Osteocyte (in vitro differentiated cells): ENCODE results near the gene CD274. TPM values are rescaled to one million over a fixed set of nuclear protein-coding genes. Genes with fewer than 3 reads are reported as not detected.

Experiments used
- DNase-seq: peaks from one replicate; pipeline ENCODE4 v3.0.0; 2021; ENCODE audit warnings: mixed read lengths; ENCODE audit not compliant: unreplicated experiment; ENCODE audit errors: extremely low spot score
- H3K27ac Mint-ChIP-seq: one replicate; pipeline ENCODE4 v1.8.0; 2021; ENCODE audit warnings: mild to moderate bottlenecking, mixed read lengths; ENCODE audit not compliant: unreplicated experiment
- H3K27me3 Mint-ChIP-seq: one replicate; pipeline ENCODE4 v1.8.0; 2021; ENCODE audit warnings: mixed read lengths; ENCODE audit not compliant: unreplicated experiment
- H3K36me3 Mint-ChIP-seq: one replicate; pipeline ENCODE4 v1.8.0; 2021; ENCODE audit warnings: mixed read lengths; ENCODE audit not compliant: unreplicated experiment
- H3K4me1 Mint-ChIP-seq: one replicate; pipeline ENCODE4 v1.8.0; 2021; ENCODE audit warnings: mixed read lengths; ENCODE audit not compliant: unreplicated experiment
- H3K4me3 Mint-ChIP-seq: one replicate; pipeline ENCODE4 v1.8.0; 2021; ENCODE audit warnings: mild to moderate bottlenecking, moderate library complexity, mixed read lengths; ENCODE audit not compliant: unreplicated experiment
- H3K9me3 Mint-ChIP-seq: one replicate; pipeline ENCODE4 v1.8.0; 2021; ENCODE audit warnings: mixed read lengths; ENCODE audit not compliant: unreplicated experiment
- total RNA-seq: library from RNA; stranded (reverse); gene quantifications from 2 replicates; pipeline ENCODE4 v1.2.1, GENCODE V29; 2021
- TF ChIP-seq, protein P1 (sequence below): fragments of 200-600 bp; sonication (generic); IDR thresholded peaks from 2 replicates; pipeline ENCODE4 v1.5.0; 2021; ENCODE audit warnings: antibody characterized with exemption, mild to moderate bottlenecking, moderate library complexity

The CD274 gene
- total RNA-seq, 1 donor from 2014 or later = 0.43 TPM

DNA sequence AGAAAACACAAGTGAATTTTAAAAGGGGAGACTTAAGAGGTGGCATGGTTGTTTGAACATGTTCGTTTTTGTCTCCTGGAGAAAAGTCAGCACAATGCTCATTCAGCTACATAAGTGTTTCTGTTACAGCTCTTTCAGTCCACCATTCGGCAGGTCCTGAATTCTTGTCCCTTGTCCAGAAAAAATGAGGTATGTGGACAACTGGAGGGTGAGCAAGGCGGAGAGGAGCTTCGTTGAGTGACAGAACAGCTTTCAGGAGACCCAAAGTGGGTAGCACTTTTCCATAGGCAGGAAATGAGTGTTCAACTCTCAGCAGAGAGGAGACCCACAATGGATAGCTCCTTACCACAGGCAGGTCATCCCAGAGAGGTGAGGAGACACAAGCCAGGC, 64.9 kb downstream of the CD274 start:
- Mint-ChIP-seq H3K9me3 (no peaks in the 10 kb centered on the region), H3K4me3 (no peak overlapping the region), H3K27ac (no peak overlapping the region), H3K4me1 (peaks cover 33% of the 10 kb centered on the region), H3K27me3 (no peaks in the 10 kb centered on the region), H3K36me3 (no peaks in the 10 kb centered on the region)
- TF ChIP-seq, protein P1, sequence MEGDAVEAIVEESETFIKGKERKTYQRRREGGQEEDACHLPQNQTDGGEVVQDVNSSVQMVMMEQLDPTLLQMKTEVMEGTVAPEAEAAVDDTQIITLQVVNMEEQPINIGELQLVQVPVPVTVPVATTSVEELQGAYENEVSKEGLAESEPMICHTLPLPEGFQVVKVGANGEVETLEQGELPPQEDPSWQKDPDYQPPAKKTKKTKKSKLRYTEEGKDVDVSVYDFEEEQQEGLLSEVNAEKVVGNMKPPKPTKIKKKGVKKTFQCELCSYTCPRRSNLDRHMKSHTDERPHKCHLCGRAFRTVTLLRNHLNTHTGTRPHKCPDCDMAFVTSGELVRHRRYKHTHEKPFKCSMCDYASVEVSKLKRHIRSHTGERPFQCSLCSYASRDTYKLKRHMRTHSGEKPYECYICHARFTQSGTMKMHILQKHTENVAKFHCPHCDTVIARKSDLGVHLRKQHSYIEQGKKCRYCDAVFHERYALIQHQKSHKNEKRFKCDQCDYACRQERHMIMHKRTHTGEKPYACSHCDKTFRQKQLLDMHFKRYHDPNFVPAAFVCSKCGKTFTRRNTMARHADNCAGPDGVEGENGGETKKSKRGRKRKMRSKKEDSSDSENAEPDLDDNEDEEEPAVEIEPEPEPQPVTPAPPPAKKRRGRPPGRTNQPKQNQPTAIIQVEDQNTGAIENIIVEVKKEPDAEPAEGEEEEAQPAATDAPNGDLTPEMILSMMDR = no peak
- no peak for DNase-seq

DNA sequence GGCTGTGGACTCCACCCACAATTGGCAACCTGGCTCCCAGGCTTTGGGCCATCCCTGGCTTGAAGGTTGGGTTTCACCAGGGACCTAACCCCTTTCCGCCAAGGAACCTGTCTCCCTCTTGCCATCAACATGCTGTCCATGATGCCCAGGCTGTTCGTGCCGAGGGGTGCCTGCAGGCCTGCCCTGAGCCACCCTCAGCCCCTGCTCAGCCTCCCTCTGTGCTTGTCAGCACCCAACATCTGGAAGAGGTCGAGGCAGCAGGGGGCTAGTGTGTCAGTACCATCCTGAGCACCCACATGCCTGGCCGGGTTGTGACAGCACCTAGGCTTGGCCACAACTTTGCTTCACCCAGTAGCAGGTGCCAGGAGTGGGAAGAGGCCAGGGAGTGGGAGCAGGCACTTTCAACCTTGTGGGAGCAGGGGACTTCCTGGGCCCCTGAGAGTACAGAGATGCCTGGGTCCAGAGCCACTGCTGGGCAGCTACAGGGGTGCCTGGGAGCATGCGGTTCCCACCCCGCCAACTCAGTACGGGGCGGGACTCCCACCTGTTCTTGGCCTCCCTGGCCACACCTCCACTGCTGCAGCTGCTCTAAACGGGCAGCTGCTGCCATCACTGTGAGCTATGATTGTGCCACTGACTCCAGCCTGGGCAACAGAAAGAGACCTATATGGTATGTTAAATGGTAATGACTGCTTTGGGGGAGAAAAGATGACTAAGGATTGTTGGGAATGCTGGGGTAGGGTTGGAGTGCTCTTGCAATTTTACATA, 66.3 kb downstream of the CD274 start:
- TF ChIP-seq, protein P1 = no peak
- H3K4me1 Mint-ChIP-seq = peaks cover 19% of the 10 kb centered on the region
- no peaks in the 10 kb centered on the region for H3K27me3 Mint-ChIP-seq
- DNase-seq = no peak
- no peaks in the 10 kb centered on the region for H3K36me3 Mint-ChIP-seq
- H3K27ac Mint-ChIP-seq = no peak overlapping the region
- H3K9me3 Mint-ChIP-seq = no peaks in the 10 kb centered on the region
- H3K4me3 Mint-ChIP-seq = no peak overlapping the region

DNA sequence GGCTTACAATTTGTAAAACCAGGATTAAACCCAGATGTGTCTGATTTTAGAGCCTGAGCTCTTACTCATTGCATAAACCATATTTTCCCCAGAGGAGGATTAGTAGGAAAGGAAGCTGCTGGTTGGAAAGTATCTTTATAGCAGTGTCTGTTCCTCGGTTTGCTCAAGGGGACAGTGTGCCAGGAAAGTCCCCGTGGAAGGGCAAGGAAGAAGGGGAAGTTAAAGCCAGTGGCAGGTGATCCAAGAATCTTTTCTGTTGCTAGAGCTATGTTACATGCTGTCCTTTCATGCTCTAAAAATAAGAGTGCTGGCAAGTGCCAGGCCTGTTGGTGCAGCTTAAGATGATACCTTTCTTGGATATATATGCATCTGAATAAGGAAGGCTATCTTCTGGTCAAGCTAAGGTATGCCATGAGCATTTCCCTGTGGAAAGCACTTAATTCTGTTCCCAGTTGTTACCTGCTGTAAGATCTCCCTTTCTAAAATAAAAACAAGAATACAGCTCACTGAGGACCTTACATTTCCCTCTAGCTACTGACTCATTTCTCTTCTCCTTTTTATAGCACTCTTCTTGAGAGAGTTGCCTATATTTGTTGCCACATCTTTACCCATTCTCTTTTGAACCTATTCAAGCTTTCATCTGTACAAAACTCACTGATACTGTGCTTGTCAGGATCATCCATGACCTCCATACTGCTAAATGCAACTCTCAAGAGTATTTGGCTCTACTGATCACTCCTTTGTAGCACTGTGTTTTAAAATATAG, 68.0 kb downstream of the CD274 start:
- Mint-ChIP-seq H3K4me1 (peaks cover 11% of the 10 kb centered on the region), H3K36me3 (peaks cover under 1% of the 10 kb centered on the region), H3K27ac (no peak overlapping the region), H3K4me3 (no peak overlapping the region), H3K9me3 (no peaks in the 10 kb centered on the region), H3K27me3 (no peaks in the 10 kb centered on the region)
- TF ChIP-seq, protein P1 = no peak
- DNase-seq = no peak

DNA sequence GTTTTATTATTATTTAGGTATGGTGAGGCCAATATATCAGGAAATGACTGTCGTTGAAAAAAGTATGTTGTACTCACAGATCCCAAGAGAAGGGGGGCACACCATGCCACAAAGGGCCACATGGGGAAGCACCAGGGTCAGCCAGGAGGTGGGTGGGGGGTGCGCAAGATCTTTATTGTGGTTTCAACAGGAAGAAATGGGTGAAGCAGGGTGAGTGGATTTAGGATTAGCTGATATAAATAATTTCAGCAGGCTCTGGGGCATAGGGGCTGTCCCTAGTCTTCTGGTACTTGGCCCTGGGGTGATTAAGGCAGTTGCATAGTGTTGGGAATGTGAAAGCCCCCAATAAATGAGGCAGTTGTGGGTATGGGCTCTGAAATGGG, 68.6 kb downstream of the CD274 start:
- Mint-ChIP-seq H3K27me3 (no peaks in the 10 kb centered on the region), H3K36me3 (peaks cover 2% of the 10 kb centered on the region), H3K4me3 (no peak overlapping the region), H3K27ac (no peak overlapping the region), H3K4me1 (peaks cover 11% of the 10 kb centered on the region), H3K9me3 (no peaks in the 10 kb centered on the region)
- no peak for DNase-seq
- TF ChIP-seq, protein P1 = no peak

Other genes starting within 250 kb of the CD274 start
- gene INSL4, start 219.1 kb upstream of the CD274 start, total RNA-seq = not detected in 2 replicates
- gene RLN2, start 145.8 kb upstream of the CD274 start, total RNA-seq = not detected in 2 replicates
- not detected in 2 replicates for gene RLN1, start 110.7 kb upstream of the CD274 start, total RNA-seq
- gene PLGRKT, start 12.6 kb upstream of the CD274 start, total RNA-seq = 12.4 and 13.9 TPM in 2 replicates
- gene PDCD1LG2, start 60.0 kb downstream of the CD274 start, total RNA-seq = 1.7 TPM in 2 replicates
- gene RIC1, start 178.6 kb downstream of the CD274 start, total RNA-seq = 52.4 and 54.7 TPM in 2 replicates